Transverse colon (tissue), 4 donors: Measurements from ENCODE around the gene CNTN5. TPM values are rescaled to one million over a fixed set of nuclear protein-coding genes. Genes with fewer than 3 reads are reported as not detected.
"Not testable (repeated sequence)": the region's sequence is repeated elsewhere in the genome, so short reads cannot be mapped to it uniquely, and the experiment has no call there.

ENCODE experiments used
- DNase-seq: peaks from one replicate; pipeline ENCODE4 v3.0.0-alpha.2; 2019
- H3K27ac ChIP-seq, 4 donors: fragments of 200-600 bp; sonication (generic); 2 replicates each; pipeline ENCODE4 v1.5.1; 2016 to 2018; ENCODE audit warnings: inconsistent platforms in 4 of 4
- H3K27me3 ChIP-seq: fragments of 200-600 bp; sonication (generic); 2 replicates; pipeline ENCODE4 v1.5.1; 2017; ENCODE audit warnings: inconsistent platforms
- H3K36me3 ChIP-seq, 4 donors: fragments of 200-600 bp; sonication (generic); 2 replicates each; pipeline ENCODE4 v1.5.1; 2017 to 2019; ENCODE audit warnings: inconsistent platforms in 4 of 4
- H3K4me1 ChIP-seq, 4 donors: fragments of 200-600 bp; sonication (generic); 2 replicates each; pipeline ENCODE4 v1.5.1; 2017 to 2020; ENCODE audit warnings: inconsistent platforms in 4 of 4
- H3K4me3 ChIP-seq, 4 donors: fragments of 200-600 bp; sonication (generic); 1 replicate in 1 of 4; 2 replicates in 3 of 4; pipeline versions ENCODE4 v1.5.1 to v1.6.1; 2017 to 2019; ENCODE audit warnings: inconsistent platforms in 4 of 4
- H3K9me3 ChIP-seq, 2 donors: fragments of 200-600 bp; sonication (generic); 2 replicates each; pipeline ENCODE4 v1.5.1; 2017 to 2019; ENCODE audit warnings: inconsistent platforms in 2 of 2
- CTCF ChIP-seq, 5 experiments: fragments of 200-600 bp in 3 of 5; fragments of 450-650 bp in 2 of 5; sonication (generic) in 3 of 5; IDR thresholded peaks; 1 replicate in 2 of 5; 2 replicates in 3 of 5; pipeline ENCODE4 v1.5.1; 2016 to 2017; ENCODE audit warnings: antibody characterized with exemption in 5 of 5, inconsistent platforms in 3 of 5, mild to moderate bottlenecking in 2 of 5, moderate library complexity in 1 of 5
- EP300 ChIP-seq: sonication (generic); formaldehyde crosslinking; IDR thresholded peaks from one replicate; pipeline ENCODE4 v1.6.1; 2017; ENCODE audit warnings: antibody characterized with exemption, low read depth
- POLR2A ChIP-seq: fragments of 450-650 bp; IDR thresholded peaks from one replicate; pipeline ENCODE4 v1.6.1; 2016; ENCODE audit warnings: antibody characterized with exemption, mild to moderate bottlenecking, moderate library complexity
- POLR2AphosphoS5 ChIP-seq, 3 donors: sonication (generic); formaldehyde crosslinking; IDR thresholded peaks; one replicate each; pipeline ENCODE4 v1.6.1; 2016; ENCODE audit warnings: antibody characterized with exemption in 3 of 3
- WGBS, 2 donors: methylation state at CpG; one replicate each; pipeline ENCODE4 v1.1.5; 2018; ENCODE audit warnings: low coverage in 1 of 2; 5-methylcytosine and 5-hydroxymethylcytosine counted together
- in situ Hi-C, 4 donors: fragments of 200-750 bp; cut with MboI; loops; one replicate each; pipeline versions ENCODE4 v1.15.0 to v1.15.1; 2017; ENCODE audit warnings: low sequenced_read_pairs in 3 of 4, low pct_ligation_motif_present in 1 of 4, low pct_unique_long_range_greater_than_20kb in 1 of 4
- intact Hi-C: fragments of 100-400 bp; cut with DNase I; formaldehyde crosslinking; loops from one replicate; pipeline ENCODE4 v1.15.1; 2023; ENCODE audit warnings: low total_unique reads
- total RNA-seq, 4 donors: library from RNA; depleted of rRNA; stranded (reverse); fragments of >200 nt; gene quantifications; one replicate each; pipeline ENCODE4 v1.1.0, GENCODE V29; 2016

The CNTN5 gene
- total RNA-seq, 4 donors from 2014 or later = 0.14 TPM; not detected in 3

- no peaks in the 10 kb centered on the region for H3K36me3 ChIP-seq
- no peak overlapping the region for H3K27ac ChIP-seq
- TF ChIP-seq CTCF (IDR thresholded peaks at IDR 0.05) (no peak), POLR2A (no peak), EP300 (no peak), POLR2AphosphoS5 (IDR thresholded peaks at IDR 0.05) (no peak)
- intact Hi-C loops (no loop called here), in situ Hi-C loops (no loop called here)
- no peaks in the 10 kb centered on the region for H3K9me3 ChIP-seq
- no peak overlapping the region for H3K4me3 ChIP-seq
- no peak for DNase-seq
- no peaks in the 10 kb centered on the region for H3K4me1 ChIP-seq
- 57 to 78% methylated on average over 1 of the region's 1 CpG for WGBS, 2 donors
- no peaks in the 10 kb centered on the region for H3K27me3 ChIP-seq
These were observed 793.3 kb downstream of the CNTN5 start for GRCh38 chr11:99814021-99814420.

- TF ChIP-seq EP300 (no peak), POLR2A (no peak), CTCF (IDR thresholded peaks at IDR 0.05) (no peak)
- no peak overlapping the region for H3K4me3 ChIP-seq
- 60 to 63% methylated on average over 4 to 5 of the region's 5 CpGs for WGBS, 2 donors
- H3K9me3 ChIP-seq = no peaks in the 10 kb centered on the region
- no peak overlapping the region for H3K27ac ChIP-seq
- DNase-seq = no peak
- H3K4me1 ChIP-seq = no peaks in the 10 kb centered on the region
- intact Hi-C loops = no loop called here
- no peaks in the 10 kb centered on the region for H3K36me3 ChIP-seq
- in situ Hi-C loops = no loop called here
- no peaks in the 10 kb centered on the region for H3K27me3 ChIP-seq
These were observed 794.0 kb downstream of the CNTN5 start for GRCh38 chr11:99814738-99815137.

DNA sequence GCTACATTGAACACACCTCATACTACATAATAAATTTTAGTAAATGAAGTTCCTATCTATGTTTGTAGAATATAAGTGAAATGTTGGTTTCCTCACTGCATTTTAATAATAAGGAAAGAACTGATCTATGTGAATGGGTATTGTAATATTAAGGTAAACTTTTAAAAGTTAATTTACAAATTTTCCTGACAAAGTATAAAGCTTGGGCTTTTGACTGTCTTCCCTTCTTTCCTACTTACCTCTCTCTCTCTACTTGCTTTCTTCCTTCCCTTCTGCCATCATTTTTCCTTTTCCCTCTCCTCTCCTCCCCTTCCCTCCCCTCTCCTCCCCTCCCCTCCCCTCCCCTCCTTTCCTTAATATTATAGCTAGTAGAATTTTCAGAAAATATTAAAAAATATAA lies 798.2 kb downstream of the CNTN5 start:
- Histone ChIP-seq H3K36me3 (no peaks in the 10 kb centered on the region), H3K4me3 (no peak overlapping the region), H3K9me3 (no peaks in the 10 kb centered on the region), H3K27me3 (no peaks in the 10 kb centered on the region), H3K4me1 (no peaks in the 10 kb centered on the region), H3K27ac (no peak overlapping the region)
- no peak for DNase-seq
- in situ Hi-C loops (no loop called here), intact Hi-C loops (no loop called here)
- no peak for TF ChIP-seq POLR2AphosphoS5 (IDR thresholded peaks at IDR 0.05)
- no peak for TF ChIP-seq CTCF (IDR thresholded peaks at IDR 0.05)
- no peak for TF ChIP-seq EP300
- TF ChIP-seq POLR2A = no peak

GRCh38 chr11:99822846-99823565 lies 802.3 kb downstream of the CNTN5 start:
- H3K27me3 ChIP-seq = no peaks in the 10 kb centered on the region
- intact Hi-C loops = no loop called here
- no peaks in the 10 kb centered on the region for H3K4me1 ChIP-seq
- no peaks in the 10 kb centered on the region for H3K36me3 ChIP-seq
- 66 to 70% methylated on average over 2 to 6 of the region's 6 CpGs for WGBS, 2 donors
- H3K27ac ChIP-seq = no peak overlapping the region
- no peak overlapping the region for H3K4me3 ChIP-seq
- H3K9me3 ChIP-seq = no peaks in the 10 kb centered on the region
- in situ Hi-C loops = no loop called here
- no peak for DNase-seq
- TF ChIP-seq POLR2A = no peak
- no peak for TF ChIP-seq CTCF (IDR thresholded peaks at IDR 0.05)
- no peak for TF ChIP-seq EP300
- no peak for TF ChIP-seq POLR2AphosphoS5 (IDR thresholded peaks at IDR 0.05)

GRCh38 chr11:99836739-99837138 lies 816.0 kb downstream of the CNTN5 start:
- DNase-seq, H3K36me3 ChIP-seq, intact Hi-C loops, H3K9me3 ChIP-seq, H3K4me1 ChIP-seq, H3K4me3 ChIP-seq, H3K27ac ChIP-seq, H3K27me3 ChIP-seq, in situ Hi-C loops: not testable (repeated sequence)
